Neural progenitor cell (in vitro differentiated cells): Measurements from ENCODE around the gene TBC1D4. TPM values are rescaled to one million over a fixed set of nuclear protein-coding genes. Genes with fewer than 3 reads are reported as not detected.

Experiments
- DNase-seq: peaks from one replicate; pipeline ENCODE4 v3.0.0-alpha.2; 2016; ENCODE audit warnings: low spot score
- H2AFZ ChIP-seq: fragments of 200-600 bp; sonication (generic); replicated peaks from 2 replicates; pipeline ENCODE4 v1.6.1; 2016; ENCODE audit warnings: antibody characterized with exemption
- H3F3A ChIP-seq: fragments of 200-600 bp; sonication (generic); 2 replicates; pipeline ENCODE4 v1.6.1; 2016; ENCODE audit warnings: antibody characterized with exemption, low read depth
- H3K27ac ChIP-seq: fragments of 200-600 bp; sonication (generic); 2 replicates; pipeline ENCODE4 v1.5.1; 2016; ENCODE audit warnings: mild to moderate bottlenecking
- H3K27me3 ChIP-seq: fragments of 200-600 bp; sonication (generic); 2 replicates; pipeline ENCODE4 v1.6.1; 2016; ENCODE audit warnings: mild to moderate bottlenecking, moderate library complexity
- H3K36me3 ChIP-seq: fragments of 200-600 bp; sonication (generic); 2 replicates; pipeline ENCODE4 v1.5.1; 2016
- H3K4me1 ChIP-seq: fragments of 200-600 bp; sonication (generic); 2 replicates; pipeline ENCODE4 v1.6.1; 2016; ENCODE audit warnings: mixed run types
- H3K4me2 ChIP-seq: fragments of 200-600 bp; sonication (generic); 2 replicates; pipeline ENCODE4 v1.6.1; 2016
- H3K4me3 ChIP-seq: fragments of 200-600 bp; sonication (generic); 2 replicates; pipeline ENCODE4 v1.5.1; 2016
- H3K79me2 ChIP-seq: fragments of 200-600 bp; sonication (generic); 2 replicates; pipeline ENCODE4 v1.6.1; 2016; ENCODE audit warnings: low read depth
- H3K9ac ChIP-seq: fragments of 200-600 bp; sonication (generic); 2 replicates; pipeline ENCODE4 v1.6.1; 2016
- H3K9me3 ChIP-seq: fragments of 200-600 bp; sonication (generic); 2 replicates; pipeline ENCODE4 v1.5.1; 2016; ENCODE audit warnings: low read depth
- H4K20me1 ChIP-seq: fragments of 200-600 bp; sonication (generic); 2 replicates; pipeline ENCODE4 v1.6.1; 2016; ENCODE audit warnings: low read depth
- H3K27ac Mint-ChIP-seq: 3 replicates; pipeline ENCODE4 v1.8.0; 2021; ENCODE audit warnings: mixed read lengths
- H3K27me3 Mint-ChIP-seq: 2 replicates; pipeline ENCODE4 v1.8.0; 2022; ENCODE audit warnings: low read depth, mild to moderate bottlenecking, inconsistent platforms, moderate library complexity, mixed read lengths; ENCODE audit not compliant: insufficient read depth
- H3K36me3 Mint-ChIP-seq: 3 replicates; pipeline ENCODE4 v1.8.0; 2021; ENCODE audit warnings: mixed read lengths
- H3K4me1 Mint-ChIP-seq: 3 replicates; pipeline ENCODE4 v1.8.0; 2021; ENCODE audit warnings: mixed read lengths
- H3K4me3 Mint-ChIP-seq: 3 replicates; pipeline ENCODE4 v1.8.0; 2021; ENCODE audit warnings: mild to moderate bottlenecking, moderate library complexity, mixed read lengths
- H3K9me3 Mint-ChIP-seq: 3 replicates; pipeline ENCODE4 v1.8.0; 2020; ENCODE audit warnings: mixed read lengths
- EZH2 ChIP-seq: fragments of 200-600 bp; sonication (generic); IDR thresholded peaks from 2 replicates; pipeline ENCODE4 v1.6.1; 2017; ENCODE audit warnings: antibody characterized with exemption, mild to moderate bottlenecking, moderate library complexity
- EZH2phosphoT487 ChIP-seq: fragments of 200-600 bp; sonication (generic); IDR thresholded peaks from 2 replicates; pipeline ENCODE4 v1.6.1; 2017; ENCODE audit warnings: antibody characterized with exemption
- total RNA-seq: library from RNA; depleted of rRNA; stranded (reverse); fragments of >200 nt; gene quantifications from 2 replicates; pipeline ENCODE4 v1.2.3, GENCODE V29; 2015; ENCODE audit warnings: low replicate concordance
- TF ChIP-seq, protein P1 (sequence below): fragments of 200-600 bp; sonication (generic); IDR thresholded peaks from 2 replicates; pipeline ENCODE4 v1.5.1; 2017; ENCODE audit warnings: antibody characterized with exemption, mild to moderate bottlenecking

TBC1D4 gene
- total RNA-seq, 1 donor from 2014 or later, result 14.3 TPM

DNA sequence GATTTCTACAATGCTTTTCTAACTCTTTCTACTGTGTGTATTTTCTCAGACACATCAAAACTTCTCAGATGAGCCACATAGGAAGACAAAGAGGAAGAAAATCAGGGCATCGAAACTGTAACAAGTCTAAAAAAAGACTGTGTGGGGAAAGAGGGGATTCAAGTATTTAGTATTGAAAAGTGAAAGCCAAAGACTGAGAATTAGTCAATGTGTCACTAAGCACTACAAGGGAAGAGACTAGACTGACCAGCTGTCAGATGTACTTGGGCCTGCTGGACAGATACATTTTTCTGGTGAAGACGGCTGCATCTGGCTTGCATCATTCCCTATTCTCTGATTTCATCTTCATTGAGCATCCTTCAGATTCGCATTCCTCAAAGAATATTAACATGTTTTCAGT, 30.3 kb upstream of the TBC1D4 start:
- TF ChIP-seq, protein P1, sequence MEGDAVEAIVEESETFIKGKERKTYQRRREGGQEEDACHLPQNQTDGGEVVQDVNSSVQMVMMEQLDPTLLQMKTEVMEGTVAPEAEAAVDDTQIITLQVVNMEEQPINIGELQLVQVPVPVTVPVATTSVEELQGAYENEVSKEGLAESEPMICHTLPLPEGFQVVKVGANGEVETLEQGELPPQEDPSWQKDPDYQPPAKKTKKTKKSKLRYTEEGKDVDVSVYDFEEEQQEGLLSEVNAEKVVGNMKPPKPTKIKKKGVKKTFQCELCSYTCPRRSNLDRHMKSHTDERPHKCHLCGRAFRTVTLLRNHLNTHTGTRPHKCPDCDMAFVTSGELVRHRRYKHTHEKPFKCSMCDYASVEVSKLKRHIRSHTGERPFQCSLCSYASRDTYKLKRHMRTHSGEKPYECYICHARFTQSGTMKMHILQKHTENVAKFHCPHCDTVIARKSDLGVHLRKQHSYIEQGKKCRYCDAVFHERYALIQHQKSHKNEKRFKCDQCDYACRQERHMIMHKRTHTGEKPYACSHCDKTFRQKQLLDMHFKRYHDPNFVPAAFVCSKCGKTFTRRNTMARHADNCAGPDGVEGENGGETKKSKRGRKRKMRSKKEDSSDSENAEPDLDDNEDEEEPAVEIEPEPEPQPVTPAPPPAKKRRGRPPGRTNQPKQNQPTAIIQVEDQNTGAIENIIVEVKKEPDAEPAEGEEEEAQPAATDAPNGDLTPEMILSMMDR, result no peak
- TF ChIP-seq EZH2 (no peak), EZH2phosphoT487 (no peak)
- H3K9me3 ChIP-seq, result no peaks in the 10 kb centered on the region
- Mint-ChIP-seq H3K4me1 (no peaks in the 10 kb centered on the region), H3K36me3 (no peaks in the 10 kb centered on the region), H3K9me3 (no peaks in the 10 kb centered on the region), H3K27ac (no peak overlapping the region), H3K27me3 (peaks cover 2% of the 10 kb centered on the region), H3K4me3 (no peak overlapping the region)
- H3K4me2 ChIP-seq, result no peak overlapping the region
- H3K27me3 ChIP-seq, result no peaks in the 10 kb centered on the region
- no peaks in the 10 kb centered on the region for H3K4me1 ChIP-seq
- H2AFZ ChIP-seq, result no peak overlapping the region
- H3K36me3 ChIP-seq, result no peaks in the 10 kb centered on the region
- no peaks in the 10 kb centered on the region for H4K20me1 ChIP-seq
- H3K4me3 ChIP-seq, result no peak overlapping the region
- H3F3A ChIP-seq, result no peaks in the 10 kb centered on the region
- no peaks in the 10 kb centered on the region for H3K79me2 ChIP-seq
- no peak overlapping the region for H3K9ac ChIP-seq
- H3K27ac ChIP-seq, result no peak overlapping the region
- no peak for DNase-seq

DNA sequence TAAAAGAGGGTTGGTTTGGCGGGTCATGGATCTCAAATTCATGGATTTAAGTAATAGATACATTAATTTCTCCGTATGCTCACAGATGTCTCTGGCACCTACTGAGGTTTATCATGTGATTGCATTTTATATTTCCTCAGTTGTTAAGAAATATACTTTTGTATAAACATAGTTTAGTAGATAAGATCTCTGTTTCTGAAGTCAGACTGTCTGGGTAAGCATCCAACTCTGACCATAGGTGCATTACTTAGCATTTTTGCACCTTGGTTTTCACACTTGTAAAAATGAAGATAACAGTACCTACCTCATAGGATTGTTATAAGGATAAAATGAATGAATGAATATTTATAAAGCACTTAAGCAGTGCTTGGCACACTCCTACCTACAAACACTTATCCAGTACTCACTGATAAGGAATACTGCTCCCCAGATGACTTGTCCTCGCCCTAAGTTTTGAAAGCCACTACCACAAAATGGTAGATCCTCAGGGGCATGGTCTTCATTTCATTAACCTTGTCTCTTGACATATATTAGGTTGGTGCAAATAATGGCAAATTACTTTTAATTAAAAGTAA, 29.2 kb upstream of the TBC1D4 start:
- no peaks in the 10 kb centered on the region for H4K20me1 ChIP-seq
- no peak overlapping the region for H3K27ac ChIP-seq
- H3K9me3 ChIP-seq, result no peaks in the 10 kb centered on the region
- no peaks in the 10 kb centered on the region for H3K36me3 ChIP-seq
- Mint-ChIP-seq H3K27ac (no peak overlapping the region), H3K9me3 (no peaks in the 10 kb centered on the region), H3K4me3 (no peak overlapping the region), H3K27me3 (peaks cover 2% of the 10 kb centered on the region), H3K4me1 (no peaks in the 10 kb centered on the region), H3K36me3 (no peaks in the 10 kb centered on the region)
- no peak for TF ChIP-seq EZH2phosphoT487
- no peak for TF ChIP-seq EZH2
- TF ChIP-seq, protein P1, result no peak
- no peak overlapping the region for H3K9ac ChIP-seq
- no peak overlapping the region for H2AFZ ChIP-seq
- no peaks in the 10 kb centered on the region for H3K4me1 ChIP-seq
- H3K27me3 ChIP-seq, result no peaks in the 10 kb centered on the region
- no peaks in the 10 kb centered on the region for H3K79me2 ChIP-seq
- no peaks in the 10 kb centered on the region for H3F3A ChIP-seq
- DNase-seq, result no peak
- H3K4me2 ChIP-seq, result no peak overlapping the region
- no peak overlapping the region for H3K4me3 ChIP-seq

DNA sequence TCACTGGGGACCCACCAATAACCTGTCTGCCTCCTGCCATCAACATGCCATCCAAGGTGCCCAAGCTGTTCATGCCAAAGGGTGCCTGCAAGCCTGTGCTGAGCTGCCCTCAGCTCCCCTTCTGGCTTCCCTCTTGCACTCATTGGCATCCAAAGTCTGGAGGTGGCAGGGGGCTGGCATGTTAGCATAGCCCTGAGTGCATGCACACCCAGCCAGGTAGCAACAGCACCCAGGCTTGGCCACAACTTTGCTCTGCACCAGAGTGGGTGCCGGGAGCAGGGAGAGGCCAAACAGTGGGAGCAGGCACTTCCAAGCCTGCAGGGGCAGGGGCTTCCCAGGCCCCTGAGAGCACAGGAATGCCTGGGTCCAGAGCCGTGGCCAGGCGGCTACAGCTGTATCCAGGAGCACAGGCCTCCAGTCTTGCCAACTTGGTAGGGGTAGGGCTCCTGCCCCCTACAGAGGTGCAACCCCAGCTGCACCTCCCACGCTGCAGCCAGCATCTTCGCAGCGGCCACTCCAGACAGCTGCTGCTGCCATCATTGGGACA, 26.1 kb upstream of the TBC1D4 start:
- no peaks in the 10 kb centered on the region for H3K4me1 ChIP-seq
- TF ChIP-seq EZH2phosphoT487 (no peak), EZH2 (no peak)
- TF ChIP-seq, protein P1, result no peak
- H3K27ac ChIP-seq, result no peak overlapping the region
- H4K20me1 ChIP-seq, result no peaks in the 10 kb centered on the region
- no peaks in the 10 kb centered on the region for H3K79me2 ChIP-seq
- no peaks in the 10 kb centered on the region for H3K36me3 Mint-ChIP-seq
- no peaks in the 10 kb centered on the region for H3F3A ChIP-seq
- peaks cover 3% of the 10 kb centered on the region for H3K27me3 Mint-ChIP-seq
- H3K36me3 ChIP-seq, result no peaks in the 10 kb centered on the region
- no peak overlapping the region for H3K4me2 ChIP-seq
- H3K27me3 ChIP-seq, result no peaks in the 10 kb centered on the region
- no peak for DNase-seq
- no peaks in the 10 kb centered on the region for H3K9me3 Mint-ChIP-seq
- H2AFZ ChIP-seq, result no peak overlapping the region
- H3K4me3 ChIP-seq, result no peak overlapping the region
- H3K9ac ChIP-seq, result no peak overlapping the region
- H3K4me1 Mint-ChIP-seq, result no peaks in the 10 kb centered on the region
- no peak overlapping the region for H3K4me3 Mint-ChIP-seq
- no peaks in the 10 kb centered on the region for H3K9me3 ChIP-seq
- no peak overlapping the region for H3K27ac Mint-ChIP-seq
